Aorta (tissue), 5 donors: Measurements from ENCODE around the gene GOLPH3L. TPM values are rescaled to one million over a fixed set of nuclear protein-coding genes. Genes with fewer than 3 reads are reported as not detected.
"Not testable (repeated sequence)": the region's sequence is repeated elsewhere in the genome, so short reads cannot be mapped to it uniquely, and the experiment has no call there.

Experiments used
- ATAC-seq: fragments of 200-7000 bp; cut with Tn5 transposase; one replicate; pipeline ENCODE4 v1.9.1; 2022; ENCODE audit warnings: moderate library complexity; ENCODE audit not compliant: low FRiP score
- DNase-seq, 2 donors: peaks; one replicate each; pipeline ENCODE4 v3.0.0-alpha.2; 2020
- H3K27ac ChIP-seq, 2 donors: one replicate each; pipeline ENCODE4 v1.5.1; 2013; ENCODE audit warnings: low read length in 2 of 2, mild to moderate bottlenecking in 2 of 2, moderate library complexity in 2 of 2, control low read depth in 1 of 2, inconsistent platforms in 1 of 2, low read depth in 1 of 2
- H3K27me3 ChIP-seq, 2 donors: one replicate each; pipeline ENCODE4 v1.6.1; 2013; ENCODE audit warnings: control low read depth in 1 of 2, low read length in 1 of 2, mild to moderate bottlenecking in 1 of 2, moderate library complexity in 1 of 2; ENCODE audit not compliant: insufficient read depth in 2 of 2, control insufficient read depth in 1 of 2
- H3K36me3 ChIP-seq, 2 donors: one replicate each; pipeline ENCODE4 v1.6.1; 2013; ENCODE audit warnings: control low read depth in 1 of 2, low read length in 1 of 2, mild to moderate bottlenecking in 1 of 2; ENCODE audit not compliant: insufficient read depth in 2 of 2, control insufficient read depth in 1 of 2
- H3K4me1 ChIP-seq, 2 donors: one replicate each; pipeline ENCODE4 v1.6.1; 2013; ENCODE audit warnings: low read length in 2 of 2, control low read depth in 1 of 2, mild to moderate bottlenecking in 1 of 2, moderate library complexity in 1 of 2; ENCODE audit not compliant: insufficient read depth in 2 of 2, control insufficient read depth in 1 of 2
- H3K4me3 ChIP-seq, 2 donors: one replicate each; pipeline ENCODE4 v1.5.1; 2013; ENCODE audit warnings: low read length in 2 of 2, control low read depth in 1 of 2, mild to moderate bottlenecking in 1 of 2
- H3K9me3 ChIP-seq: one replicate; pipeline ENCODE4 v1.6.1; 2013; ENCODE audit warnings: mild to moderate bottlenecking, low read length; ENCODE audit not compliant: control insufficient read depth
- WGBS, 2 donors: extraction: QIAGEN DNeasy Blood & Tissue Kit; methylation state at CpG; one replicate each; pipeline ENCODE4 v1.1.7; 2013; 5-methylcytosine and 5-hydroxymethylcytosine counted together
- intact Hi-C, 2 donors: fragments of 100-400 bp; cut with DNase I; formaldehyde crosslinking; loops; one replicate each; pipeline versions ENCODE4 v1.14.2 to v1.15.0; 2022
- polyA plus RNA-seq, 2 donors: library from polyadenylated mRNA; stranded (reverse); fragments of 200-250 nt; gene quantifications; one replicate each; pipeline ENCODE4 v1.2.3, GENCODE V29; 2013
- total RNA-seq, 2 donors: library from RNA; stranded (reverse); fragmentation: NEBNext Ultra II Directional; extraction: Animal tissue kit (Norgen Biotek cat#: 25700); gene quantifications; one replicate each; pipeline ENCODE4 v1.2.1, GENCODE V29; 2021
- donor health status: healthy with polysubstance abuse.
- donor health status: Bipolar disorder and iron deficiency.
- donor health status: DM: no; HTN: no; CAD: no.
- donor health status: DM: no; HTN: no; CAD: no.
- donor health status: DM: yes; HTN: yes; CAD: no.

GOLPH3L gene
- total and polyA plus RNA-seq, 4 donors: 15.8 to 27.6 (median 20.4) TPM

DNA sequence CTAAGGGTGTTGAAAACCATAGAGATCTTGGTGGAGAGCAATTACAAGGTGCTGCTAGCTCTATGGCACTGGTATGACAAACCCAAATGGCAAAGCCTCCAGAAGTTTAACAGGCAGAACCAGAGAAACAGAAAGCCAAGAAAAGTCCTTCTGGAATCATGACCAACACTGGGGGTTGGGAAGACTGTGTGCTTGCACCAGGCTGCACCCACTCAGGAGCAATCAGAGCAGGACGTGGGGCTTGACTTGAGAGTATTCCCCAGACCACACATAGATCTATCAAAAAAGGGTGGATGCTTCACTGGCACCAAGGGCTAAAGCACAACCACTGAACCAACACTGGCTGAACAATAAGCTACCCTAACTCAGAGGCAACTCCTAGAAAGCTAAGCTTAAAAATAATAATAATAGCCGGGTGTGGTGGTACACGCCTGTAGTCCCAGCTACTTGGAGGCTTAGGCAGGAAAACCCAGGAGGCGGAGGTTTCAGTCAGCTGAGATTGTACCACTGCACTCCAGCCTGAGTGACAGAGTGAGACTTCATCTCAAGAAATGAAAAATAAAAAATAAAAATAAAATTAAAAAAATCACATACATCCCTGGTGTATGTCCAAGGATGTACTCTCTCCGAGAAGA is 47.4 kb downstream of the GOLPH3L start:
- intact Hi-C loops: no loop called here
- no peak overlapping the region for H3K4me3 ChIP-seq
- no peak overlapping the region for H3K27ac ChIP-seq
- H3K36me3 ChIP-seq: peaks cover 0 to 5% of the 10 kb centered on the region in 2 donors
- no peaks in the 10 kb centered on the region for H3K9me3 ChIP-seq
- H3K4me1 ChIP-seq: no peaks in the 10 kb centered on the region
- no peaks in the 10 kb centered on the region for H3K27me3 ChIP-seq
- 82 to 87% methylated on average over 5 of the region's 5 CpGs for WGBS, 2 donors
- ATAC-seq (no peak), DNase-seq (no peak)

DNA sequence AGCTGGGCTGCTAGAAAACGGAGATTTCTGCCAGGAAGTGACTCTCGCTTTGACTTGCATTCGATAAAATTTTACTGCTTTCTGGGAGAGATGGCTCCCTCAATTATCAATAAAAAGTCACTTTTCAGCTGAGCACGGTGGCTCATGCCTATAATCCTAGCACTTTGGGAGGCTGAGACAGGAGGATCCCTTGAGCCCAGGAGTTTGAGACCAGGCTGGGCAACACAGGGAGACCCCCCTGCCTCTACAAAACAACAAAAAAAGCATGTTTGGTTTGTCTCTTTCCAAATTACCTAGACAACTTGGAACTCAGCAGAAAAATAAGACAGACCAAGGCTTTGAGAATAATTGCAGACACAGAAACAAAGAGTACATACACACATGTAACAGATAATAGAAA is 54.7 kb downstream of the GOLPH3L start:
- Histone ChIP-seq H3K4me3 (no peak overlapping the region), H3K4me1 (no peaks in the 10 kb centered on the region), H3K27me3 (no peaks in the 10 kb centered on the region), H3K27ac (no peak overlapping the region), H3K9me3 (no peaks in the 10 kb centered on the region), H3K36me3 (peaks cover 0 to 1% of the 10 kb centered on the region in 2 donors)
- no peak for DNase-seq
- intact Hi-C loops: no loop called here
- WGBS, 2 donors: 44 to 64% methylated on average over 4 of the region's 4 CpGs
- no peak for ATAC-seq

DNA sequence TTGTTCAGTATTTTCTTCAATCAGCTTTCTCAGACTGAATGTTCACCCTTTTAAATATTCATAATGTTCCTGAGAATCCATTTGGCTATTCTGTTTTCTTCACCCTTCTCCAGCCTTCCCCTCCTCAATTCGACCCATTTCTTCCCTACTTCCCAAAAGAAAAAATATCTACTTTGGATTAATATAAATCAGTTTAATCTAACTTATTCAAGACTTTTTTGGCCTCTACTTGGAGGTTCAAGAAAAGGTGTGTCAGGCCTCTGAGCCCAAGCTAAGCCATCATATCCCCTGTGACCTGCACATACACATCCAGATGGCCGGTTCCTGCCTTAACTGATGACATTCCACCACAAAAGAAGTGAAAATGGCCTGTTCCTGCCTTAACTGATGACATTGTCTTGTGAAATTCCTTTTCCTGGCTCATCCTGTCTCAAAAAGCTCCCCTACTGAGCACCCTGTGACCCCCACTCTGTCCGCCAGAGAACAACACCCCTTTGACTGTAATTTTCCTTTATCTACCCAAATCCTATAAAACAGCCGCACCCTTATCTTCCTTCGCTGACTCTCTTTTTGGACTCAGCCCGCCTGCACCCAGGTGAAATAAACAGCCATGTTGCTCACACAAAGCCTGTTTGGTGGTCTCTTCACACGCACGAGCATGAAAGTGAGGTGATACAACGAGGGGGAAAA is 55.7 kb downstream of the GOLPH3L start:
- H3K4me1 ChIP-seq, H3K4me3 ChIP-seq, ATAC-seq, H3K27me3 ChIP-seq, DNase-seq, H3K36me3 ChIP-seq, H3K9me3 ChIP-seq, intact Hi-C loops, H3K27ac ChIP-seq: not testable (repeated sequence)
- 86 to 87% methylated on average over 9 of the region's 9 CpGs for WGBS, 2 donors

DNA sequence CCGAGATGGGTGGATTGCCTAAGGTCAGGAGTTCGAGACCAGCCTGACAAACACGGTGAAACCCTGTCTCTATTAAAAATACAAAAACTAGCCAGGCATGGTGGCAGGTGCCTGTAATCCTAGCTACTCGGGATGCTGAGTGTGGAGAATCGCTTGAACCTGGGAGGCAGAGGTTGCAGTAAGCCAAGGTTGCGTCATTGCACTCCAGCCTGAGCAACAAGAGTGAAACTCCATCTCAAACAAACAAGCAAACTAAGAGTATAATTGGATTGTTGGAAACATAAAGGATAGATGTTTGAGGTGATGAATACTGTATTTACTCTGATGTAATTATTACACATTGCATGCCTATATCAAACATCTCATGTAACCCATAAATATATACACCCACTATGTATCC is 58.5 kb downstream of the GOLPH3L start:
- H3K27ac ChIP-seq, H3K9me3 ChIP-seq, H3K4me1 ChIP-seq, ATAC-seq, DNase-seq, intact Hi-C loops, H3K36me3 ChIP-seq, H3K27me3 ChIP-seq, H3K4me3 ChIP-seq: not testable (repeated sequence)
- WGBS, 2 donors: 95% methylated on average over 6 of the region's 6 CpGs

DNA sequence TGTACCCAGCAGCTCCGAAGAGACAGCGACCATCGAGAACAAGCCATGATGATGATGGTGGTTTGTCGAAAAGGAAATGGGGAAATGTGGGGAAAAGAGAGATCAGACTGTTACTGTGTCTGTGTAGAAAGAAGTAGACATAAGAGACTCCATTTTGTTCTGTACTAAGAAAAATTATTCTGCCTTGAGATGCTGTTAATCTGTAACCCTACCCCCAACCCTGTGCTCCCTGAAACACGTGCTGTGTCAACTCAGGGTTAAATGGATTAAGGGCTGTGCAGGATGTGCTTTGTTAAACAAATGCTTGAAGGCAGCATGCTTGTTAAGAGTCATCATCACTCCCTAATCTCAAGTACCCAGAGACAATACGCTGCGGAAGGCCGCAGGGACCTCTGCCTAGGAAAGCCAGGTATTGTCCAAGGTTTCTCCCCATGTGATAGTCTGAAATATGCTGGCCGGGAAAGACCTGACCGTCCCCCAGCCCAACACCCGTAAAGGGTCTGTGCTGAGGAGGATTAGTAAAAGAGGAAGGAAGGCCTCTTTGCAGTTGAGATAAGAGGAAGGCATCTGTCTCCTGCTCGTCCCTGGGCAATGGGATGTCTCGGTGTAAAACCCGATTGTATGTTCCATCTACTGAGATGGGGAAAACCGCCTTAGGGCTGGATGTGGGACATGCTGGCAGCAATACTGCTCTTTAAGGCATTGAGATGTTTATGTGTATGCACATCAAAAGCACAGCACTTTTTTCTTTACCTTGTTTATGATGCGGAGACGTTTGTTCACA is 61.9 kb downstream of the GOLPH3L start:
- H3K4me3 ChIP-seq, H3K27me3 ChIP-seq, H3K27ac ChIP-seq, intact Hi-C loops, DNase-seq, ATAC-seq, H3K36me3 ChIP-seq, H3K4me1 ChIP-seq, H3K9me3 ChIP-seq: not testable (repeated sequence)
- 72 to 73% methylated on average over 14 to 17 of the region's 17 CpGs for WGBS, 2 donors

DNA sequence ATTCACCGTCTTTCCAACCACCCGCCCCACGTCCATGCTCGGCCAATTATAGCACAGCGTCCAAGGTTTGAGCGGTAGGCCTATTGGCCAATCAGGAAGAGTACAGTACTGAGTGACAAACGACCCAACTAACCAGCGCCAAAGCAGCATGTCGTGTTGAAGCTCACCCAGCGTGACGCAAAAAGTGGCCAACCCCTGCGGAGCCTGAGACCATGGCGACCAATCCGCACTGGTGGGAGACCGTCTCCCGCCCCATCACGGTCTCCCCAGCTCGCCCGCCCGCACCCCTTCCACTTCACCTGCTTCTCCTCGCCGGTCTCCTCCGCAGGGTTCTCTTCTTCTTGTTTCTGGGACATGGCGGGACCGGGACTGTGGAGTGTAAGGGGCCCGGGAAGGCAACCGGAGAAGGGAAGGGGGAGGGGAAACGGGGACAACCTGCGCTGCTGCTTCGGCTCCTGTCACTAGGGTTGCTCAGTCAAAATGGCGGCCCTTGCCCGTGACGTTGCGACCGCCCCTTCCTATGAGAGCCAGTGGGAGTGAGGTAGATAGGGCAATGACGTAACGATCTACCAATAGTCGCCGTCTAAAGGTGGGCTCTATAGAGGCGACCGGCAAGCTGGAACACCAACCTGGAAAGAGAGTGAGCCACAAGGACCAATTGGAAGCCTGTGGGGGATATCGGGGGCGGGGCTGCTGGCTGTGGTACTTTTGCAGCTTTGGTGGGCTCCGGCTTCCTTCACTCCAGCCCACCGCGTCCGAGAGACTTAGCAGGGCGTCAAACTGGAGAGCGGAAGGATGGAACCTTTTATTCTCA is 67.6 kb downstream of the GOLPH3L start, which contains the start of gene ENSA:
TSS of gene ENSA (minus strand) at position 498 of the 814 bp plus-strand sequence. CDS start at position 356, 142 bp downstream.
- Histone ChIP-seq H3K36me3 (no peaks in the 10 kb centered on the region), H3K4me3 (peak within 1 kb of the TSS; percentile 35 to 62), H3K27ac (peak within 1 kb of the TSS; percentile 83 to 84), H3K27me3 (no peaks in the 10 kb centered on the region), H3K4me1 (no peaks in the 10 kb centered on the region), H3K9me3 (no peaks in the 10 kb centered on the region)
- 1% methylated on average over 46 to 49 of the region's 49 CpGs for WGBS, 2 donors
- ATAC-seq (peak; percentile 99), DNase-seq (peak; percentile 98 to 99)
- intact Hi-C loops: loop anchor here in 1 of 2 donors (2.0 to 10.0 kb wide), 2 partner anchors 69 to 165 kb away; no protein-coding TSS in a partner anchor

DNA sequence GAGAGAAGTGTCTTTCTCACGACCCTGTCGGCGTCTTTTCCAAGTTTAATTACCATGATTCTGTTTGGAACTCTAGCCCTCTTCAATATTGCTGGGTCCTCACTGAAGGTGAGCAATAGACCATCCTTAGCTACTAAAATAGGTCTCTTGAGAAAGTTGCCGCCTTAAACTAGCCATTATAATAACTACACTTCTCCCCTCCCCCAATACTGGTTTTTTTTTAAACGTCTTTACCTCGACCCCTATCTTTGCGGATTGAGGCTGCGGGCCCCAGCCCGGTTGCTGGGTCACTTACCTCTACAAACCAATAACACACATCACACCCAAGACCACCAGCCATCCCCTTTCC is 68.2 kb downstream of the GOLPH3L start:
- Histone ChIP-seq H3K27ac (peak overlapping the region in 1 of 2 donors; percentile 11), H3K27me3 (no peaks in the 10 kb centered on the region), H3K4me1 (no peaks in the 10 kb centered on the region), H3K36me3 (peaks cover 0 to 1% of the 10 kb centered on the region in 2 donors), H3K4me3 (peak overlapping the region; percentile 28 to 35), H3K9me3 (no peaks in the 10 kb centered on the region)
- intact Hi-C loops: loop anchor here in 1 of 2 donors (2.0 to 10.0 kb wide), 2 partner anchors 68 to 164 kb away; no protein-coding TSS in a partner anchor
- WGBS, 2 donors: 1% methylated on average over 9 of the region's 9 CpGs
- DNase-seq: no peak
- ATAC-seq: no peak

DNA sequence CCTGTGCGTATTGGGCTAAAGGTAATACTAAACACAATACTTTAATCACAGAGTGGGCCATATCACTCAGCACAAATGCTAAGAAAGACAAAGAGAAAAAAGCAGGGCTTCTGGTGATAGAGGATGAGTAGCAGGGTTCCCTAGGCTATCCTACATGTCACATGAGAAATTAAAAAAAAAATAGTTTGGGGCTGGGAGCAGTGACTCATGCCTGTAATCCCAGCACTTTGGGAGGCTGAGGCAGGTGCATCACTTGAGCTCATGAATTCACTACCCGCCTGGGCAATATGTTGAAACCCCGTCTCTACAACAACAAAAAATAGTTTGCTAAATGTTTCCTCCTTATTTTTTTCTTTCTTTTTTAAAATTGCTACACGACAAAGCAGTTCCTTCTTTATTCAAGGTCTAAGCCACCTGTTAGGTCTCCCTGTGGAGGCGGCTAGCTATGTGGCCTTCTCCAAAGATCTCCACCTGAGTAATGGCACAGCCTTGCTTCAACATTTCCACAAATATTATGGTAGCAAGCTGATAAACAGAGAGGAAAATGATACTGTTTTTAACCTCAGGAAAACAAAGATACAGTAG is 69.0 kb downstream of the GOLPH3L start:
- no peak for DNase-seq
- ATAC-seq: no peak
- H3K4me1 ChIP-seq: no peaks in the 10 kb centered on the region
- H3K4me3 ChIP-seq: peak overlapping the region; percentile 28 to 35
- no peaks in the 10 kb centered on the region for H3K9me3 ChIP-seq
- H3K27me3 ChIP-seq: no peaks in the 10 kb centered on the region
- WGBS, 2 donors: 82 to 83% methylated on average over 5 of the region's 5 CpGs
- intact Hi-C loops: loop anchor here in 1 of 2 donors (2.0 to 10.0 kb wide), 2 partner anchors 67 to 163 kb away; no protein-coding TSS in a partner anchor
- no peak overlapping the region for H3K27ac ChIP-seq
- peaks cover 0 to 5% of the 10 kb centered on the region in 2 donors for H3K36me3 ChIP-seq
